Loucy (cell line): ENCODE measurements around the gene INSC.

Source experiments
- EZH2phosphoT487 ChIP-seq: fragments of 200-600 bp; IDR thresholded peaks from 2 replicates; pipeline ENCODE4 v1.6.1; 2018; ENCODE audit warnings: antibody characterized with exemption, mild to moderate bottlenecking, moderate library complexity, borderline replicate concordance
- TF ChIP-seq, protein P1 (sequence below): fragments of 200-600 bp; sonication (generic); conservative IDR thresholded peaks from 2 replicates; pipeline ENCODE4 v1.5.1; 2014; ENCODE audit warnings: mild to moderate bottlenecking, antibody characterized with exemption, low read length

DNA sequence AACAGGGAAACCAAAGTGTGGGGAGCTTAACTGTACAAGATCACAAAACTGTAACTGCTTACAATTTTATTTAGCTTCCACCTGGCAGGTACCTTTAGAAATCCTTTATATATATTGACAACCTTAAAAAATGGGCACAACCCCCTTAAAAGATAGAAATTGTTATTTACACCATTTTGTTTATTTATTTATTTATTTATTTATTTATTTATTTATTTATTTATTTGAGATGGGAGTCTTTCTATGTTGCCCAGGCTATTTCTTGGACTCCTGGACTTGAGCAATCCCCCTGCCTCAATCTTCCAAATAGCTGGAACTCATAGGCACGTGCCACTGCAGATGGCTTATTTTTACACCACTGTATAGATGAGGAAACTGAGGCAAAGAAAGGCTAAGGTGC is 74.5 kb downstream of the INSC start:
- TF ChIP-seq, protein P1, sequence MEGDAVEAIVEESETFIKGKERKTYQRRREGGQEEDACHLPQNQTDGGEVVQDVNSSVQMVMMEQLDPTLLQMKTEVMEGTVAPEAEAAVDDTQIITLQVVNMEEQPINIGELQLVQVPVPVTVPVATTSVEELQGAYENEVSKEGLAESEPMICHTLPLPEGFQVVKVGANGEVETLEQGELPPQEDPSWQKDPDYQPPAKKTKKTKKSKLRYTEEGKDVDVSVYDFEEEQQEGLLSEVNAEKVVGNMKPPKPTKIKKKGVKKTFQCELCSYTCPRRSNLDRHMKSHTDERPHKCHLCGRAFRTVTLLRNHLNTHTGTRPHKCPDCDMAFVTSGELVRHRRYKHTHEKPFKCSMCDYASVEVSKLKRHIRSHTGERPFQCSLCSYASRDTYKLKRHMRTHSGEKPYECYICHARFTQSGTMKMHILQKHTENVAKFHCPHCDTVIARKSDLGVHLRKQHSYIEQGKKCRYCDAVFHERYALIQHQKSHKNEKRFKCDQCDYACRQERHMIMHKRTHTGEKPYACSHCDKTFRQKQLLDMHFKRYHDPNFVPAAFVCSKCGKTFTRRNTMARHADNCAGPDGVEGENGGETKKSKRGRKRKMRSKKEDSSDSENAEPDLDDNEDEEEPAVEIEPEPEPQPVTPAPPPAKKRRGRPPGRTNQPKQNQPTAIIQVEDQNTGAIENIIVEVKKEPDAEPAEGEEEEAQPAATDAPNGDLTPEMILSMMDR: no peak
- TF ChIP-seq EZH2phosphoT487: no peak
